HepG2 (cell line): ENCODE measurements around the gene ZDHHC13. TPM values are rescaled to one million over a fixed set of nuclear protein-coding genes. Genes with fewer than 3 reads are reported as not detected.
A peak's percentile ranks its signal among the peaks of the same experiment; 100 is the strongest.

Source experiments
- AGO2 ChIP-seq: fragments of 200-400 bp; formaldehyde crosslinking; optimal IDR thresholded peaks from 2 replicates; pipeline ENCODE3; 2017; ENCODE audit warnings: mild to moderate bottlenecking, low read depth, low read length, moderate library complexity
- ELF1 ChIP-seq: sonication (generic); formaldehyde crosslinking; IDR thresholded peaks from 2 replicates; pipeline ENCODE4 v1.4.0; 2020; ENCODE audit warnings: missing genetic modification reagents
- KLF11 ChIP-seq: IDR thresholded peaks from 2 replicates; pipeline ENCODE4 v1.6.1; 2016; ENCODE audit warnings: missing compliant biosample characterization
- NFATC3 ChIP-seq: sonication (generic); formaldehyde crosslinking; IDR thresholded peaks from 2 replicates; pipeline ENCODE4 v1.5.1; 2020; ENCODE audit warnings: mild to moderate bottlenecking, missing genetic modification reagents
- NONO ChIP-seq, 2 experiments: fragments of 450-650 bp in 1 of 2; sonication (generic) in 1 of 2; formaldehyde crosslinking in 1 of 2; IDR thresholded peaks in 1 of 2; conservative IDR thresholded peaks in 1 of 2; 2 replicates each; pipeline versions ENCODE4 v1.6.1 to v1.8.0; 2017 to 2022; ENCODE audit warnings: mild to moderate bottlenecking in 1 of 2, missing genetic modification reagents in 1 of 2, moderate library complexity in 1 of 2
- POLR2AphosphoS5 ChIP-seq: IDR thresholded peaks from 2 replicates; pipeline ENCODE4 v1.6.1; 2012; ENCODE audit warnings: low read depth, low read length
- RFXAP ChIP-seq: sonication (generic); formaldehyde crosslinking; IDR thresholded peaks from 2 replicates; pipeline ENCODE4 v1.4.0; 2020; ENCODE audit warnings: missing genetic modification reagents, borderline replicate concordance
- RXRA ChIP-seq: sonication (generic); formaldehyde crosslinking; IDR thresholded peaks from 2 replicates; pipeline ENCODE4 v1.5.1; 2020; ENCODE audit warnings: missing genetic modification reagents
- SIN3B ChIP-seq: fragments of 150-350 bp; IDR thresholded peaks from 2 replicates; pipeline ENCODE4 v1.6.1; 2014; ENCODE audit warnings: low read length
- SOX6 ChIP-seq, 2 experiments: fragments of 450-650 bp in 1 of 2; sonication (generic) in 1 of 2; formaldehyde crosslinking in 1 of 2; IDR thresholded peaks; 2 replicates each; pipeline versions ENCODE4 v1.4.0 to v1.6.1; 2017 to 2020; ENCODE audit warnings: antibody characterized with exemption in 1 of 2, mild to moderate bottlenecking in 1 of 2, missing genetic modification reagents in 1 of 2
- SP2 ChIP-seq: sonication (generic); formaldehyde crosslinking; IDR thresholded peaks from 2 replicates; pipeline ENCODE4 v1.5.1; 2020; ENCODE audit warnings: mild to moderate bottlenecking, missing genetic modification reagents
- U2AF2 ChIP-seq: fragments of 200-400 bp; formaldehyde crosslinking; IDR thresholded peaks from 2 replicates; pipeline ENCODE4 v1.6.1; 2017; ENCODE audit warnings: low read depth, mild to moderate bottlenecking, low read length
- ZMYM4 ChIP-seq: sonication (generic); formaldehyde crosslinking; IDR thresholded peaks from 2 replicates; pipeline ENCODE4 v1.8.1; 2023; ENCODE audit warnings: mild to moderate bottlenecking, missing genetic modification reagents
- ZNF562 ChIP-seq: sonication (generic); formaldehyde crosslinking; IDR thresholded peaks from 2 replicates; pipeline ENCODE4 v1.8.0; 2022; ENCODE audit warnings: missing genetic modification reagents, borderline replicate concordance
- ZNF564 ChIP-seq: sonication (generic); formaldehyde crosslinking; IDR thresholded peaks from 2 replicates; pipeline ENCODE4 v1.8.1; 2023; ENCODE audit warnings: mild to moderate bottlenecking, missing genetic modification reagents
- ZNF782 ChIP-seq: sonication (generic); formaldehyde crosslinking; IDR thresholded peaks from 2 replicates; pipeline ENCODE4 v1.4.0; 2020; ENCODE audit warnings: missing genetic modification reagents, mild to moderate bottlenecking, borderline replicate concordance
- polyA plus RNA-seq, 8 experiments: library from polyadenylated mRNA; depleted of rRNA in 3 of 8; stranded (reverse) in 7 of 8; unstranded in 1 of 8; fragments of >200 nt; fragmentation: Illumina TruSeq in 4 of 8; extraction: Trizol in 4 of 8; gene quantifications; 2 replicates each; pipeline versions ENCODE4 v1.2.1 to v1.2.3, GENCODE V29; 2011 to 2016; ENCODE audit warnings: low read depth in 4 of 8, missing spikeins in 1 of 8, mixed read lengths in 1 of 8; ENCODE audit not compliant: insufficient read depth in 1 of 8
- total RNA-seq, 5 experiments: library from RNA; depleted of rRNA; stranded (reverse); fragments of >200 nt; fragmentation: Illumina TruSeq; extraction: Trizol; gene quantifications; 2 replicates each; pipeline ENCODE4 v1.2.3, GENCODE V29; 2016; ENCODE audit warnings: low read depth in 1 of 5
- TF ChIP-seq, protein P1 (sequence below): sonication (generic); formaldehyde crosslinking; IDR thresholded peaks from 2 replicates; pipeline ENCODE4 v1.9.0; 2022; ENCODE audit warnings: missing genetic modification reagents, mild to moderate bottlenecking, borderline replicate concordance
- TF ChIP-seq, protein P2 (sequence below): sonication (generic); formaldehyde crosslinking; IDR thresholded peaks from 2 replicates; pipeline ENCODE4 v1.8.0; 2022; ENCODE audit warnings: missing genetic modification reagents, mild to moderate bottlenecking, borderline replicate concordance
- TF ChIP-seq, protein P3 (sequence below): sonication (generic); formaldehyde crosslinking; conservative IDR thresholded peaks from 2 replicates; pipeline ENCODE4 v1.8.1; 2023; ENCODE audit warnings: missing genetic modification reagents
- TF ChIP-seq, protein P4 (sequence below): IDR thresholded peaks from 2 replicates; pipeline ENCODE4 v1.6.1; 2016; ENCODE audit warnings: missing genetic modification reagents, missing compliant biosample characterization
- TF ChIP-seq, protein P5 (sequence below): sonication (generic); formaldehyde crosslinking; IDR thresholded peaks from 2 replicates; pipeline ENCODE4 v1.4.0; 2020; ENCODE audit warnings: missing genetic modification reagents
- TF ChIP-seq, protein P6 (sequence below): sonication (generic); formaldehyde crosslinking; IDR thresholded peaks from 2 replicates; pipeline ENCODE4 v1.4.0; 2020; ENCODE audit warnings: missing genetic modification reagents

The ZDHHC13 gene
- total and polyA plus RNA-seq, 2 of the 13 experiments (the other 11 are each of a cell fraction or from before 2014, with no cell fraction given), result 10.9 to 11.8 TPM

DNA sequence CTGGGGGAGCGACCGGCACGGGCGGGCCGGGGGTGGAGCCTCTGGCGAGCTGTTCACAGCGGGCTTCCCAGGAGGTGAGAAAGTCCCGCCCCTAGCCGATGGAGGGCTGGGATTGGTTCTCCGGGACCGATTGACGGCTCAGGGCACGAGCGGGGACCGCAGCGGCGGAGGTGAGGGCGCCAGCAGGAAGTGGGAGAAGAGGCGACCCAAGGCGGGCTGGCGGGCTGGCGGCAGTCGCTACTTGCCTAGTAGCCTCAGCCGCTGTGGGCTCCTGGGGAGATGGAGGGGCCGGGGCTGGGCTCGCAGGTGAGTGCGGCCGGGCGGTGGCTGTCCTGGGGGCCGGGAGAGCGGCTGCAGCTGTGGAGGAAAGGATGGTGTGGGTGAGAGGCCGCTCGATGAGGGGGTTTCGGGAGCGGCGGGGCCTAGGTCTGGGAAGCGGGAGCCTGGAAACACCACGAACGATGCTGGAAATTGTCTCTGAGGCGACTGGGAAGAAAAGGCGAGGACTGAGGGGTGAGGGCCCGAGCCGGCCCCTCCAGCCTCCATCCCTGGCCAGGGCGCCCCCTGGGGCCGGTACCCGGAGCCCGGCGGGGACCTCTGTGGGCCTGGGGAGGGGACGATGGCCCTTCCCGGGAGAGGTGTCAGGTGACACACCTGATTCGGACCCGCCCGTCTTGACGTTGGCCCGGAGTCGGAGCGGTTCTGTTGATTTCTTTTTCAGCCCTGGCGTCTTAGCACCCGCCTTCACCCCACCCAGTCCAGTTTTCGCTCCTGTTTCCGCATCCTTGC lies at the start of gene ZDHHC13 (continued):
- TF ChIP-seq, protein P1, sequence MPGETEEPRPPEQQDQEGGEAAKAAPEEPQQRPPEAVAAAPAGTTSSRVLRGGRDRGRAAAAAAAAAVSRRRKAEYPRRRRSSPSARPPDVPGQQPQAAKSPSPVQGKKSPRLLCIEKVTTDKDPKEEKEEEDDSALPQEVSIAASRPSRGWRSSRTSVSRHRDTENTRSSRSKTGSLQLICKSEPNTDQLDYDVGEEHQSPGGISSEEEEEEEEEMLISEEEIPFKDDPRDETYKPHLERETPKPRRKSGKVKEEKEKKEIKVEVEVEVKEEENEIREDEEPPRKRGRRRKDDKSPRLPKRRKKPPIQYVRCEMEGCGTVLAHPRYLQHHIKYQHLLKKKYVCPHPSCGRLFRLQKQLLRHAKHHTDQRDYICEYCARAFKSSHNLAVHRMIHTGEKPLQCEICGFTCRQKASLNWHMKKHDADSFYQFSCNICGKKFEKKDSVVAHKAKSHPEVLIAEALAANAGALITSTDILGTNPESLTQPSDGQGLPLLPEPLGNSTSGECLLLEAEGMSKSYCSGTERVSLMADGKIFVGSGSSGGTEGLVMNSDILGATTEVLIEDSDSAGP (CRISPR knock-in tag), result peak; percentile 58; the same call in 1 of the 2 replicates
- TF ChIP-seq RFXAP (CRISPR knock-in tag) (peak; percentile 22; the same call in 1 of the 2 replicates), POLR2AphosphoS5 (peak; percentile 62), RXRA (CRISPR knock-in tag) (peak; percentile 14; the same call in 1 of the 2 replicates), ELF1 (CRISPR knock-in tag) (peak; percentile 87), KLF11 (0 out of 2 replicates have a peak, but pooled peaks have one; percentile 23), SP2 (CRISPR knock-in tag) (peak; percentile 97), U2AF2 (no peak), SOX6 (IDR thresholded peaks at IDR 0.05) (no peak), SOX6 (CRISPR knock-in tag; IDR thresholded peaks at IDR 0.05) (peak; percentile 16; the same call in 1 of the 2 replicates), NFATC3 (CRISPR knock-in tag) (peak; percentile 37; the same call in 1 of the 2 replicates), ZMYM4 (peak; percentile 68), ZNF782 (peak; percentile 82), SIN3B (no peak), AGO2 (peak; percentile 36), ZNF562 (no peak), ZNF564 (CRISPR knock-in tag) (0 out of 2 replicates have a peak, but pooled peaks have one; percentile 57), NONO (IDR thresholded peaks at IDR 0.05) (no peak), NONO (CRISPR knock-in tag; conservative IDR thresholded peaks at IDR 0.05) (0 out of 2 replicates have a peak, but pooled peaks have one; percentile 16)
- TF ChIP-seq, protein P2, sequence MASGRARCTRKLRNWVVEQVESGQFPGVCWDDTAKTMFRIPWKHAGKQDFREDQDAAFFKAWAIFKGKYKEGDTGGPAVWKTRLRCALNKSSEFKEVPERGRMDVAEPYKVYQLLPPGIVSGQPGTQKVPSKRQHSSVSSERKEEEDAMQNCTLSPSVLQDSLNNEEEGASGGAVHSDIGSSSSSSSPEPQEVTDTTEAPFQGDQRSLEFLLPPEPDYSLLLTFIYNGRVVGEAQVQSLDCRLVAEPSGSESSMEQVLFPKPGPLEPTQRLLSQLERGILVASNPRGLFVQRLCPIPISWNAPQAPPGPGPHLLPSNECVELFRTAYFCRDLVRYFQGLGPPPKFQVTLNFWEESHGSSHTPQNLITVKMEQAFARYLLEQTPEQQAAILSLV (CRISPR knock-in tag), result no peak; the same call in 1 of the 2 replicates
- TF ChIP-seq, protein P3, sequence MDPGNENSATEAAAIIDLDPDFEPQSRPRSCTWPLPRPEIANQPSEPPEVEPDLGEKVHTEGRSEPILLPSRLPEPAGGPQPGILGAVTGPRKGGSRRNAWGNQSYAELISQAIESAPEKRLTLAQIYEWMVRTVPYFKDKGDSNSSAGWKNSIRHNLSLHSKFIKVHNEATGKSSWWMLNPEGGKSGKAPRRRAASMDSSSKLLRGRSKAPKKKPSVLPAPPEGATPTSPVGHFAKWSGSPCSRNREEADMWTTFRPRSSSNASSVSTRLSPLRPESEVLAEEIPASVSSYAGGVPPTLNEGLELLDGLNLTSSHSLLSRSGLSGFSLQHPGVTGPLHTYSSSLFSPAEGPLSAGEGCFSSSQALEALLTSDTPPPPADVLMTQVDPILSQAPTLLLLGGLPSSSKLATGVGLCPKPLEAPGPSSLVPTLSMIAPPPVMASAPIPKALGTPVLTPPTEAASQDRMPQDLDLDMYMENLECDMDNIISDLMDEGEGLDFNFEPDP (CRISPR knock-in tag), result no peak
- TF ChIP-seq, protein P4, sequence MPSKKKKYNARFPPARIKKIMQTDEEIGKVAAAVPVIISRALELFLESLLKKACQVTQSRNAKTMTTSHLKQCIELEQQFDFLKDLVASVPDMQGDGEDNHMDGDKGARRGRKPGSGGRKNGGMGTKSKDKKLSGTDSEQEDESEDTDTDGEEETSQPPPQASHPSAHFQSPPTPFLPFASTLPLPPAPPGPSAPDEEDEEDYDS, result 0 out of 2 replicates have a peak, but pooled peaks have one; percentile 40
- TF ChIP-seq, protein P5, sequence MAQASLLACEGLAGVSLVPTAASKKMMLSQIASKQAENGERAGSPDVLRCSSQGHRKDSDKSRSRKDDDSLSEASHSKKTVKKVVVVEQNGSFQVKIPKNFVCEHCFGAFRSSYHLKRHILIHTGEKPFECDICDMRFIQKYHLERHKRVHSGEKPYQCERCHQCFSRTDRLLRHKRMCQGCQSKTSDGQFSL (CRISPR knock-in tag), result peak; percentile 38; the same call in 1 of the 2 replicates
- TF ChIP-seq, protein P6, sequence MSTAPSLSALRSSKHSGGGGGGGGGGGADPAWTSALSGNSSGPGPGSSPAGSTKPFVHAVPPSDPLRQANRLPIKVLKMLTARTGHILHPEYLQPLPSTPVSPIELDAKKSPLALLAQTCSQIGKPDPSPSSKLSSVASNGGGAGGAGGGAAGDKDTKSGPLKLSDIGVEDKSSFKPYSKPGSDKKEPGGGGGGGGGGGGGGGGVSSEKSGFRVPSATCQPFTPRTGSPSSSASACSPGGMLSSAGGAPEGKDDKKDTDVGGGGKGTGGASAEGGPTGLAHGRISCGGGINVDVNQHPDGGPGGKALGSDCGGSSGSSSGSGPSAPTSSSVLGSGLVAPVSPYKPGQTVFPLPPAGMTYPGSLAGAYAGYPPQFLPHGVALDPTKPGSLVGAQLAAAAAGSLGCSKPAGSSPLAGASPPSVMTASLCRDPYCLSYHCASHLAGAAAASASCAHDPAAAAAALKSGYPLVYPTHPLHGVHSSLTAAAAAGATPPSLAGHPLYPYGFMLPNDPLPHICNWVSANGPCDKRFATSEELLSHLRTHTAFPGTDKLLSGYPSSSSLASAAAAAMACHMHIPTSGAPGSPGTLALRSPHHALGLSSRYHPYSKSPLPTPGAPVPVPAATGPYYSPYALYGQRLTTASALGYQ, result peak; percentile 45; the same call in 1 of the 2 replicates
